ENCODE data around the gene PHACTR3. TPM values are rescaled to one million over a fixed set of nuclear protein-coding genes. Genes with fewer than 3 reads are reported as not detected.

Gene PHACTR3
- total RNA-seq, 2 donors from 2014 or later = not detected

- Mint-ChIP-seq H3K36me3 (no peaks in the 10 kb centered on the region), H3K27ac (no peak overlapping the region), H3K9me3 (no peaks in the 10 kb centered on the region)
- no peak for ATAC-seq
- DNase-seq (ENCODE audit: low spot score in 2 of 2) = no peak
Measured at GRCh38 chr20:59666586-59666985, 62.2 kb downstream of the PHACTR3 start.

GRCh38 chr20:59667131-59667530, 62.8 kb downstream of the PHACTR3 start:
- DNase-seq (ENCODE audit: low spot score in 2 of 2) (no peak), ATAC-seq (no peak)
- Mint-ChIP-seq H3K27ac (no peak overlapping the region), H3K9me3 (no peaks in the 10 kb centered on the region), H3K36me3 (no peaks in the 10 kb centered on the region)

GRCh38 chr20:59667981-59668515, 63.7 kb downstream of the PHACTR3 start:
- Mint-ChIP-seq H3K27ac (no peak overlapping the region), H3K36me3 (no peaks in the 10 kb centered on the region), H3K9me3 (no peaks in the 10 kb centered on the region)
- no peak for DNase-seq (ENCODE audit: low spot score in 2 of 2)
- ATAC-seq = no peak

- H3K27ac Mint-ChIP-seq = no peak overlapping the region
- ATAC-seq (no peak), DNase-seq (ENCODE audit: low spot score in 2 of 2) (no peak)
- no peaks in the 10 kb centered on the region for H3K36me3 Mint-ChIP-seq
- no peaks in the 10 kb centered on the region for H3K9me3 Mint-ChIP-seq
Measured at GRCh38 chr20:59668926-59669850, 64.8 kb downstream of the PHACTR3 start.

- no peaks in the 10 kb centered on the region for H3K36me3 Mint-ChIP-seq
- DNase-seq (ENCODE audit: low spot score in 2 of 2) (no peak), ATAC-seq (no peak)
- no peaks in the 10 kb centered on the region for H3K9me3 Mint-ChIP-seq
- no peak overlapping the region for H3K27ac Mint-ChIP-seq
Measured at GRCh38 chr20:59670786-59671492, 66.6 kb downstream of the PHACTR3 start.

- Mint-ChIP-seq H3K9me3 (no peaks in the 10 kb centered on the region), H3K36me3 (no peaks in the 10 kb centered on the region), H3K27ac (no peak overlapping the region)
- ATAC-seq (no peak), DNase-seq (ENCODE audit: low spot score in 2 of 2) (no peak)
Measured at GRCh38 chr20:59671661-59672471, 67.5 kb downstream of the PHACTR3 start.

- no peak for ATAC-seq
- H3K9me3 Mint-ChIP-seq = no peaks in the 10 kb centered on the region
- H3K27ac Mint-ChIP-seq = no peak overlapping the region
- DNase-seq (ENCODE audit: low spot score in 2 of 2) = no peak
- no peaks in the 10 kb centered on the region for H3K36me3 Mint-ChIP-seq
Measured at GRCh38 chr20:59672576-59672975, 68.2 kb downstream of the PHACTR3 start.

GRCh38 chr20:59673288-59673997, 69.1 kb downstream of the PHACTR3 start:
- ATAC-seq = no peak
- H3K27ac Mint-ChIP-seq = no peak overlapping the region
- H3K9me3 Mint-ChIP-seq = no peaks in the 10 kb centered on the region
- no peak for DNase-seq (ENCODE audit: low spot score in 2 of 2)
- H3K36me3 Mint-ChIP-seq = no peaks in the 10 kb centered on the region

- Mint-ChIP-seq H3K27ac (no peak overlapping the region), H3K9me3 (no peaks in the 10 kb centered on the region), H3K36me3 (no peaks in the 10 kb centered on the region)
- DNase-seq (ENCODE audit: low spot score in 2 of 2) (no peak), ATAC-seq (no peak)
Measured at GRCh38 chr20:59673998-59674445, 69.7 kb downstream of the PHACTR3 start.

- no peak overlapping the region for H3K27ac Mint-ChIP-seq
- no peaks in the 10 kb centered on the region for H3K9me3 Mint-ChIP-seq
- ATAC-seq (no peak), DNase-seq (ENCODE audit: low spot score in 2 of 2) (no peak)
- H3K36me3 Mint-ChIP-seq = no peaks in the 10 kb centered on the region
Measured at GRCh38 chr20:59676126-59676850, 71.9 kb downstream of the PHACTR3 start.

GRCh38 chr20:59676851-59677182, 72.5 kb downstream of the PHACTR3 start:
- no peak for ATAC-seq
- no peak for DNase-seq (ENCODE audit: low spot score in 2 of 2)
- H3K27ac Mint-ChIP-seq = no peak overlapping the region
- no peaks in the 10 kb centered on the region for H3K36me3 Mint-ChIP-seq
- no peaks in the 10 kb centered on the region for H3K9me3 Mint-ChIP-seq

GRCh38 chr20:59677586-59677985, 73.2 kb downstream of the PHACTR3 start:
- no peaks in the 10 kb centered on the region for H3K9me3 Mint-ChIP-seq
- DNase-seq (ENCODE audit: low spot score in 2 of 2) = no peak
- H3K27ac Mint-ChIP-seq = no peak overlapping the region
- no peak for ATAC-seq
- H3K36me3 Mint-ChIP-seq = no peaks in the 10 kb centered on the region

GRCh38 chr20:59678288-59678687, 73.9 kb downstream of the PHACTR3 start:
- H3K9me3 Mint-ChIP-seq = no peaks in the 10 kb centered on the region
- no peaks in the 10 kb centered on the region for H3K36me3 Mint-ChIP-seq
- H3K27ac Mint-ChIP-seq = no peak overlapping the region
- ATAC-seq = no peak
- DNase-seq (ENCODE audit: low spot score in 2 of 2) = no peak

GRCh38 chr20:59678951-59679350, 74.6 kb downstream of the PHACTR3 start:
- H3K36me3 Mint-ChIP-seq = no peaks in the 10 kb centered on the region
- no peaks in the 10 kb centered on the region for H3K9me3 Mint-ChIP-seq
- no peak for ATAC-seq
- no peak overlapping the region for H3K27ac Mint-ChIP-seq
- no peak for DNase-seq (ENCODE audit: low spot score in 2 of 2)

GRCh38 chr20:59680148-59680650, 75.9 kb downstream of the PHACTR3 start:
- no peak for DNase-seq (ENCODE audit: low spot score in 2 of 2)
- Mint-ChIP-seq H3K36me3 (no peaks in the 10 kb centered on the region), H3K9me3 (no peaks in the 10 kb centered on the region)

More at GRCh38 chr20:59680148-59680650, 75.9 kb downstream of the PHACTR3 start:
- H3K27ac Mint-ChIP-seq = no peak overlapping the region
- no peak for ATAC-seq

Measured in activated naive CD4-positive, alpha-beta T cell treated with anti-CD3 and anti-CD28 coated beads, Interleukin-2, amount 50 U/mL, for 72 hours (primary cell).